ENCODE data around the gene UBE2QL1.

The UBE2QL1 gene

DNA sequence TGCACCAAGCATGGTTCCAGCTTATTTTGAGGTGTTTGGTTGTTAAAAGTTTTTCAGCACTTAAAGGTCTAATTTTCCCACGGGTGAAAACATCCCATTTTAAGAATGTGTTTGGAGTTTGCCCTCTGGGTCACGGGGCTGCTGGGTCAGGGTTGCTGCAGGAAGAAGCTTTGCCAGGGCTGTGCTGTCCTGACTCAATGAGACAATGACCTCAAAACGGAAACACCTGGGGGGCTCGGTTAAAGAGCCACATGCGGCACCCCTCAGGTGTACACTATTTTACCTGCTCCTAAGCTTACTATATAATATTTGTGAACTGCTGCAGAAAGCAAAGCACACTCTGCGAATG lies 27.6 kb downstream of the UBE2QL1 start:
- Histone ChIP-seq H3K4me3 (ENCODE audit: low read depth, low read length) (no peak overlapping the region), H3K36me3 (replicated peaks) (no peaks in the 10 kb centered on the region), H3K27ac (no peak overlapping the region), H3K27me3 (replicated peaks) (no peaks in the 10 kb centered on the region)
- TF ChIP-seq, protein P1, sequence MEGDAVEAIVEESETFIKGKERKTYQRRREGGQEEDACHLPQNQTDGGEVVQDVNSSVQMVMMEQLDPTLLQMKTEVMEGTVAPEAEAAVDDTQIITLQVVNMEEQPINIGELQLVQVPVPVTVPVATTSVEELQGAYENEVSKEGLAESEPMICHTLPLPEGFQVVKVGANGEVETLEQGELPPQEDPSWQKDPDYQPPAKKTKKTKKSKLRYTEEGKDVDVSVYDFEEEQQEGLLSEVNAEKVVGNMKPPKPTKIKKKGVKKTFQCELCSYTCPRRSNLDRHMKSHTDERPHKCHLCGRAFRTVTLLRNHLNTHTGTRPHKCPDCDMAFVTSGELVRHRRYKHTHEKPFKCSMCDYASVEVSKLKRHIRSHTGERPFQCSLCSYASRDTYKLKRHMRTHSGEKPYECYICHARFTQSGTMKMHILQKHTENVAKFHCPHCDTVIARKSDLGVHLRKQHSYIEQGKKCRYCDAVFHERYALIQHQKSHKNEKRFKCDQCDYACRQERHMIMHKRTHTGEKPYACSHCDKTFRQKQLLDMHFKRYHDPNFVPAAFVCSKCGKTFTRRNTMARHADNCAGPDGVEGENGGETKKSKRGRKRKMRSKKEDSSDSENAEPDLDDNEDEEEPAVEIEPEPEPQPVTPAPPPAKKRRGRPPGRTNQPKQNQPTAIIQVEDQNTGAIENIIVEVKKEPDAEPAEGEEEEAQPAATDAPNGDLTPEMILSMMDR (IDR thresholded peaks at IDR 0.05; ENCODE audit: low read depth, low read length, missing control alignments) = no peak
- in situ Hi-C loops (cut with HindIII; ENCODE audit: low pct_ligation_motif_present, low sequenced_read_pairs) = no loop called here
- DNase-seq = no peak

DNA sequence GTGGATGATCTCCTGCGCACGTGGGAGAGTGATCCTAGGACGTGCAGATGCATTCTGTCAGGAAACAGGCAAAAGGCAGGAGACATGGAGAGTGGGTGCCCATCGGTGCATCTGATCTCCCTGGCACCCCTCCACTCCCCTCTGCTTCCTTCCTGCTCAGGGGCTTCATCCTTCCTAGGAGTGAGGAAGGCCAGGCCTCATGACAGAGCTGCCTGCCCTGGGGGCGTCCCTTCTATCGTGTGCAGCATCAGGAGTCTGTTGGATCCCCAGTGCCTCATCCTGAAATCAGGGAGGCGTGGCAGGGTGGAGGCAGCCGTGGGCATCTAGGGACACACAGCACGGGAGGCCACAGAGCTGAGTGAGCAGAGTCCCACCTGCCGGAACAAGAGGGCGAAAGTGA lies 30.1 kb downstream of the UBE2QL1 start:
- no peak for DNase-seq
- Histone ChIP-seq H3K27me3 (replicated peaks) (no peaks in the 10 kb centered on the region), H3K36me3 (replicated peaks) (no peaks in the 10 kb centered on the region), H3K27ac (no peak overlapping the region), H3K4me3 (ENCODE audit: low read depth, low read length) (no peak overlapping the region)
- TF ChIP-seq, protein P1 (IDR thresholded peaks at IDR 0.05; ENCODE audit: low read depth, low read length, missing control alignments) = no peak
- in situ Hi-C loops (cut with HindIII; ENCODE audit: low pct_ligation_motif_present, low sequenced_read_pairs) = no loop called here

DNA sequence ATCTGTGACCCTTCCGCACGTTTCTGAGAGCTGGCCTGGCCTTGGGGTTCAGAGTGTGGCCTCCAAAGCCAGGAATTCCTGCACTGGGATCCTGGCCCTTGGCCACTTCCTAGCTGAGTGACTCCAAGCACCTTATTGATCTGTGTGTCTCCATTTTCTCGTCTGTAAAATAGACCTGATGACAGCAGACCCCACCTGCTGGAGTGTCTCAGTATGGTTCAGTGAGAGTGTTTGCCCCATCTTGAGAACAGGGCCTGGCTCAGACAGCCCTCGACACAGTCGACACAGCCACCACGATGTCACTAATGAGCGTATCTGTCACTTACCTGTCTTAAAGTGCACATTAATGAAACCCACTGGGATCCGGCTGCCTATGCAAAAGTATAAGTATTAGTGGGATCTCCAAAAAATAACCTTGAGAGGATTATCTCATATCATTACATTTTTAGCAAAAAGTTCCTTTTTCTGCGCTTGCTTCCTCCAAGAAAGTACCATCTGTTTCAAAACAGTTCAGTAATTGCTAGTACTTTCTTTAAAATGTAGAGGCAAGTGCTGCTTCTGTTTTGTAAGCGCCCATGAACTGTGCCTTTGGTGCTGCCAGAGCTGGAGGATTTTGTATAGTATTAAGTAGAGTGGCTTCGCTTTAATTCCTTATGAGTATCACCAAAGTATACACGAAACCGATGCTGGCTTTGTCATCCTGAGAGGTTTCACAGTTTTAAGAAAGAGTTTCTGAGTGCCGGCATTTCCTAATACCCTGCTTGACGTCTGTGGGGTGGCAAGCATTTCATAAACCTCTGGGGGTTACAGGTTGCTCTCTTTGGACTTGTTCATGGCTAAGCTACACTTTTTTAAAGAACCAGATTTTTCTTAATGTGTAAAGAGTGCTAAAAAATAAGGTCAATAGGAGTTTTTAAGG lies 31.7 kb downstream of the UBE2QL1 start:
- Histone ChIP-seq H3K27ac (no peak overlapping the region), H3K36me3 (replicated peaks) (no peaks in the 10 kb centered on the region), H3K4me3 (ENCODE audit: low read depth, low read length) (no peak overlapping the region), H3K27me3 (replicated peaks) (no peaks in the 10 kb centered on the region)
- DNase-seq = no peak
- TF ChIP-seq, protein P1 (IDR thresholded peaks at IDR 0.05; ENCODE audit: low read depth, low read length, missing control alignments) = no peak
- in situ Hi-C loops (cut with HindIII; ENCODE audit: low pct_ligation_motif_present, low sequenced_read_pairs) = no loop called here

DNA sequence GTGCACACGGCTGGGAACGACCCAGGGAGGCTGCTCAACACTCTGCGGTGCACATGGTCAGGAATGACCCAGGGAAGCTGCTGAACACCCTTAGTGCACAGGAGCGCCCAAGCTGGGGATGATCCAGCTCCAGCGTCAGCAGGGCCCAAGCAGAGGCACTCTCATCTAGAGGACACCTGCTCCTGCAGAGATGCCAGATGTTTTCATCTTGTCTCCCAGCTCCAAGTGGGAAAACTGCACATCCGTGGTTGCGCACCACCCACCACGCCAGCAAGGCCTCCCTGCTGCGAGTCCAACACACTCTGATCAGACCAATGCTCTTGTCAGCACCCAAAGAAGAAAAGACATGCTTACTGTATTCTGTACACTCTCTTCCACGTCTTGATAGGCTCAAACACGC lies 34.1 kb downstream of the UBE2QL1 start:
- H3K4me3 ChIP-seq (ENCODE audit: low read depth, low read length) = no peak overlapping the region
- no peaks in the 10 kb centered on the region for H3K27me3 ChIP-seq (replicated peaks)
- H3K36me3 ChIP-seq (replicated peaks) = no peaks in the 10 kb centered on the region
- in situ Hi-C loops (cut with HindIII; ENCODE audit: low pct_ligation_motif_present, low sequenced_read_pairs) = no loop called here
- TF ChIP-seq, protein P1 (IDR thresholded peaks at IDR 0.05; ENCODE audit: low read depth, low read length, missing control alignments) = no peak
- no peak overlapping the region for H3K27ac ChIP-seq
- DNase-seq = no peak

DNA sequence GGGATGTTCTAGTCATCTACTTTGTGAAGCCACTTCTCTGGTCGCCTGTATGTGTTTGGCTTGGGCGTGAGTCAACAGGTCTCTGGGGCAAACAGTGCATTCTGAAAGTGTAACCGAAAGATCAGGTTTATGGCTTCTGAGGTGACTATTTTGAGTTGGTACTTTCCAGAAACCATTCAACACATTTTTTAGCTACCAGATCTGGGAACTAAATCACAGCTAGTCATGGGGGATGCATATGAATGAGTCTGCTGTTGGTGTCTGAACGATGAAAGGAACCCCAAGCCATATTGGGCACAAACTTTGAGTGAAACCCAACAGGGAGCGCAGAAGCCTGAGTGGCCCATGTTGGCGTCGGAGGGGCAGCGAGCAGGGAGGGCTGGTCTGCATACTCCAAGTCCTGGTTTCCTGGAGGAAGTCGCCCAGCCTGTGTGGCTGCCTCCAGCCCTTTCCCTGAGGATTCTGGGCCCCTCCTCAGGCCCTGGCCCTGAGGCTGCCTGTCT lies 35.3 kb downstream of the UBE2QL1 start:
- in situ Hi-C loops (cut with HindIII; ENCODE audit: low pct_ligation_motif_present, low sequenced_read_pairs) = no loop called here

More for the DNA sequence above, 35.3 kb downstream of the UBE2QL1 start:
- Histone ChIP-seq H3K36me3 (replicated peaks) (no peaks in the 10 kb centered on the region), H3K4me3 (ENCODE audit: low read depth, low read length) (no peak overlapping the region), H3K27me3 (replicated peaks) (no peaks in the 10 kb centered on the region), H3K27ac (no peak overlapping the region)
- no peak for DNase-seq
- TF ChIP-seq, protein P1 (IDR thresholded peaks at IDR 0.05; ENCODE audit: low read depth, low read length, missing control alignments) = no peak
